ENCODE results near the gene RAB29.
"Not testable (repeated sequence)": the region's sequence is repeated elsewhere in the genome, so short reads cannot be mapped to it uniquely, and the experiment has no call there.

RAB29 gene

DNA sequence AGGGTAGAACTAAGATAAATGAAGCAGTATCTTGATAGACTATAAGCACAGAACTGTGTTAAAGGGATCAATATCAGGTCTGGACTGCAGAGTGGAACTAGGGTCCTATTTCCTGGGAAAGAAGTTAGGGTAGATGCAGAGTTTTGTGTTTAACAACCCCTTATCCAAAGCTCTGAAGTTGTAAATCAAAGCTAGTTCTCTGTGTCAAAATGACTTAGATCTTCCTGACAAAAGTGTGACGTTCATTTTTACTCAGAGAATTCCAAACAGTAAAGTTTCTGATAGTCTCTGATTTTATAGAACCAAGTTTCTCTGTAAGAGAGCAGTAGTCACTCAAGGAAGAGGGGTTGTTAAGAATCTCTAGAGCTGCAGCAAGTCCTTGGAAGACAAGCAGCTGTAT, 33.6 kb downstream of the RAB29 start:
- DNase-seq = no peak
- in situ Hi-C loops (cut with MboI; ENCODE audit: low pct_unique_long_range_greater_than_20kb, low sequenced_read_pairs) = no loop called here

GRCh38 chr1:205739348-205740160, 35.7 kb downstream of the RAB29 start:
- DNase-seq = no peak
- in situ Hi-C loops (cut with MboI; ENCODE audit: low pct_unique_long_range_greater_than_20kb, low sequenced_read_pairs) = no loop called here

GRCh38 chr1:205735218-205735617, 40.1 kb downstream of the RAB29 start:
- in situ Hi-C loops (cut with MboI; ENCODE audit: low pct_unique_long_range_greater_than_20kb, low sequenced_read_pairs) = no loop called here
- no peak for DNase-seq

DNA sequence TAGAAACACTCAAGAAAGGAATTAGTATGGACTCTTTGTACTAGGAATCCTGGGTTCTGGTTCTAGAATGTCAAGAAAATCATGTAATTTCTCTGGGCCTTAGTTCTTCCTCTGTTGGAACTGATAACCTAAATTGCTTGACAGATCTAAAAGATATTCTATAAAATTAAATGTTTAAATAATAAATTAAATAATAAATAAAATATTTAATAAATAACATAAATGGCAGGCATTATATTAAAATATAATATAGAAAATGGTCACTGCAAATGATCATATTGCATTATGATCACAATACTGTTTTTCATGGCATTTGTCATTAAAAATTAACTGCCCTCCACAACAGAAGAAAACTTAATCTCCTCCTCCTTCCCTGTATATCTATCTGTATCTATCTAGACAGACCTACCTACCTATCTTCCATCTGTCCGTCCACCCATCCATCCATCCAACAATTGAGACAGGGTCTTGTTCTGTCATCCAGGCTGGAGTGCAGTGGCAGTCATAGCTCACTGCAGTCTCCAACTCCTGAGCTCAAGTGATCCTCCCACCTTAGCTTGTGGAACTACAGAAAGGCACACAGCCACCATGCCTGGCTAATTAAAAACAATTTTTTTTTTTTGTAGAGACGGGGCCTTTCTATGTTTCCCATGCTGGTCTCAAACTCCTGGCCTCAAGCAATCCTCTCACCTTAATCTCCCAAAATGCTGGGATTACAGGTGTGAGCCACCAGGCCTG, 41.7 kb downstream of the RAB29 start:
- DNase-seq = no peak
- in situ Hi-C loops (cut with MboI; ENCODE audit: low pct_unique_long_range_greater_than_20kb, low sequenced_read_pairs) = no loop called here

GRCh38 chr1:205729945-205730610, 45.2 kb downstream of the RAB29 start:
- in situ Hi-C loops (cut with MboI; ENCODE audit: low pct_unique_long_range_greater_than_20kb, low sequenced_read_pairs) = no loop called here
- no peak for DNase-seq

GRCh38 chr1:205726619-205727125, 48.6 kb downstream of the RAB29 start:
- in situ Hi-C loops (cut with MboI; ENCODE audit: low pct_unique_long_range_greater_than_20kb, low sequenced_read_pairs) = no loop called here
- DNase-seq = no peak

- in situ Hi-C loops (cut with MboI; ENCODE audit: low pct_unique_long_range_greater_than_20kb, low sequenced_read_pairs) = no loop called here
- no peak for DNase-seq
These were observed 49.8 kb downstream of the RAB29 start for GRCh38 chr1:205725514-205725913.

DNA sequence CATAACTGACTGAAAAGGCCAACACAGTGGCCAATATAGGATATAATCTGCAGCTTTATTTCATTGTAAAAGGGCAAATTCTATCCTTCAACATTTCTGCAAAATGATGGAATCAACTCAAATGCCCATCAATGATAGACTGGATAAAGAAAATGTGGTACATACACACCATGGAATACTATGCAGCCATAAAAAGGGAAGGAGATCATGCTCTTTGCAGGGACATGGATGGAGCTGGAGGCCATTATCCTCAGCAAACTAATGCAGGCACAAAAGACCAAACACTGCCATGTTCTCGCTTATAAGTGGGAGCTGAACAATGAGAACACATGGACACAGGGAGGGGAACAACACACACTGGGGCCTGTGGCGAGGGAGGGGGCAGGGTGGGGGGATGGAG, 54.5 kb downstream of the RAB29 start:
- in situ Hi-C loops (cut with MboI; ENCODE audit: low pct_unique_long_range_greater_than_20kb, low sequenced_read_pairs); DNase-seq: not testable (repeated sequence)

- no peak for DNase-seq
- in situ Hi-C loops (cut with MboI; ENCODE audit: low pct_unique_long_range_greater_than_20kb, low sequenced_read_pairs) = no loop called here
These were observed 55.5 kb downstream of the RAB29 start for GRCh38 chr1:205719762-205720161.

GRCh38 chr1:205719015-205719414, 56.3 kb downstream of the RAB29 start:
- no peak for DNase-seq
- in situ Hi-C loops (cut with MboI; ENCODE audit: low pct_unique_long_range_greater_than_20kb, low sequenced_read_pairs) = no loop called here
